Sigmoid colon (tissue), 4 donors: ENCODE results near the gene EHD1.

Experiments used
- CTCF ChIP-seq, 4 experiments: fragments of 450-650 bp in 3 of 4; fragments of 200-600 bp in 1 of 4; IDR thresholded peaks; one replicate each; pipeline ENCODE4 v1.5.1; 2016 to 2019; ENCODE audit warnings: antibody characterized with exemption in 4 of 4, mild to moderate bottlenecking in 3 of 4, moderate library complexity in 2 of 4
- EP300 ChIP-seq, 4 donors: sonication (generic); formaldehyde crosslinking; IDR thresholded peaks; one replicate each; pipeline ENCODE4 v1.6.1; 2017; ENCODE audit warnings: antibody characterized with exemption in 4 of 4
- POLR2AphosphoS5 ChIP-seq, 4 donors: sonication (generic); formaldehyde crosslinking; IDR thresholded peaks; one replicate each; pipeline ENCODE4 v1.6.1; 2017; ENCODE audit warnings: antibody characterized with exemption in 4 of 4

DNA sequence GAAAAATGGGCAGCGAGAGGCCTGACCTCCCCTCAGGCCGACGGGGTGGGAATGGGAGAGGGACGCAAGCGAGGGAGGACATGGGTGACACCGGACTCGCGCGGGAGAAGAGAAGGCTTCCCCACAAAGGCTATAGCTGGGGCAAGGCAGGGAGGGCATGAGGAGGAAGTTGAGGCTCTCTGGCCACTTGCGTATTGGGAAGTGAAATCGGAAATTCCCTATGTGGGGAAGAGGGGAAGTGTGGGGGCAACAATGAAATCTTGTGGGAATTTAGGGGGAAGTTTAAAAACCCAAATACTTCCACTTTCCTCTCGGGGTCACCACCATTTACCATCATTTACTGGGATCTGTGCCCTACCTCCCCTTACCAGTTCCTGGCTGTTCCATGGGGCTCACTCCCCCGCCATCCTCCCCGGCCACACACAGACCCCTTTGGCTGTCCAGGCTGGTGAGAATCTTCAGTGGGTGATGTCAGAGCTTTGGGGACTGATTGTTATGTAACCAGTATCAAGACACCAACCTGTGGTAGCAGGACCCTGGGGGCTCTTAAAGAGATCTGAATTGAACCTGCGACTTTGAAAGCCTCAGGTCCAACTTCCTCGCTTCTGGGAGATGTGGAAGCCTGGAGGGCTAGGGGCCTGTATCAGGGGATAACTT is 951 bp upstream of the EHD1 start:
- TF ChIP-seq CTCF (IDR thresholded peaks at IDR 0.05) (no peak), POLR2AphosphoS5 (IDR thresholded peaks at IDR 0.05) (no peak), EP300 (IDR thresholded peaks at IDR 0.05) (no peak)
